ENCODE results near the gene CDKN2AIP.
"Not testable (repeated sequence)": the region's sequence is repeated elsewhere in the genome, so short reads cannot be mapped to it uniquely, and the experiment has no call there.

CDKN2AIP gene

GRCh38 chr4:183449193-183449882, 4.9 kb downstream of the CDKN2AIP start:
- no peak for DNase-seq

GRCh38 chr4:183450108-183450507, 5.7 kb downstream of the CDKN2AIP start:
- DNase-seq: no peak

GRCh38 chr4:183455431-183456195, 11.2 kb downstream of the CDKN2AIP start:
- no peak for DNase-seq

GRCh38 chr4:183458005-183458404, 13.6 kb downstream of the CDKN2AIP start:
- DNase-seq: no peak

- not testable (repeated sequence) for DNase-seq
Measured at GRCh38 chr4:183463903-183464619, 19.6 kb downstream of the CDKN2AIP start.

- not testable (repeated sequence) for DNase-seq
Measured at GRCh38 chr4:183465879-183466278, 21.4 kb downstream of the CDKN2AIP start.

- DNase-seq: no peak
Measured at GRCh38 chr4:183467246-183467645, 22.8 kb downstream of the CDKN2AIP start.

GRCh38 chr4:183468210-183469095, 24.0 kb downstream of the CDKN2AIP start:
- no peak for DNase-seq

- no peak for DNase-seq
Measured at GRCh38 chr4:183469285-183469684, 24.8 kb downstream of the CDKN2AIP start.

- DNase-seq: no peak
Measured at GRCh38 chr4:183469936-183470335, 25.5 kb downstream of the CDKN2AIP start.

GRCh38 chr4:183470821-183471220, 26.4 kb downstream of the CDKN2AIP start:
- no peak for DNase-seq

- DNase-seq: peak; percentile 90 to 91
Measured at GRCh38 chr4:183471946-183472708, 27.7 kb downstream of the CDKN2AIP start.

GRCh38 chr4:183478123-183478522, 33.7 kb downstream of the CDKN2AIP start:
- DNase-seq: no peak

GRCh38 chr4:183478926-183479325, 34.5 kb downstream of the CDKN2AIP start:
- no peak for DNase-seq

- DNase-seq: not testable (repeated sequence)
Measured at GRCh38 chr4:183482515-183483095, 38.2 kb downstream of the CDKN2AIP start.

- DNase-seq: no peak
Measured at GRCh38 chr4:183483997-183484396, 39.6 kb downstream of the CDKN2AIP start.

- DNase-seq: no peak
Measured at GRCh38 chr4:183485411-183486160, 41.1 kb downstream of the CDKN2AIP start.

- no peak for DNase-seq
Measured at GRCh38 chr4:183492791-183493222, 48.4 kb downstream of the CDKN2AIP start.

GRCh38 chr4:183493246-183493645, 48.8 kb downstream of the CDKN2AIP start:
- no peak for DNase-seq

GRCh38 chr4:183495184-183495583, 50.7 kb downstream of the CDKN2AIP start:
- DNase-seq: no peak

Data from activated CD4-positive, alpha-beta T cell treated with anti-CD3 and anti-CD28 coated beads, Interleukin-2, amount 50 U/mL, for 48 hours (primary cell).